ENCODE measurements around the gene TMOD4.

The TMOD4 gene

DNA sequence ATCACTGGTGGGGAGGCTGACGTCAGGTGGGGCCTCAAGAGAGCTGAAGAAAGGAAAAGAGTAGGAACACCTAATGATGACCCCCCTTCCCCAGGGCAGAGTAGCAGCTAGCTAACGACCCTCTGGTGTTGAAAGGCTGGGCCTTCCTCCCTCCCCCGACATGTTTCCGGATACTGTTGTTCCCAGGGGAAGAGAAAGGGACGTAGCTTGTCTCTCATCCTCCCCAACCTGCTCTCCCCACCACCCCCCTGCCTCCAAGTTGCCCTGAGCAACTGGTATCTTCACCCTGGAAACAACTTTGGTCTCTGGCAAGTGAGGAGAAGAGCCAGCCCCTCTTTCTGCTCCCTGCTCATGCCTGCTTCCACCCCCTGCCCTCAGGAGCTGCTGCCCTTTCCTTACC, 31.8 kb downstream of the TMOD4 start:
- TF ChIP-seq, protein P1, sequence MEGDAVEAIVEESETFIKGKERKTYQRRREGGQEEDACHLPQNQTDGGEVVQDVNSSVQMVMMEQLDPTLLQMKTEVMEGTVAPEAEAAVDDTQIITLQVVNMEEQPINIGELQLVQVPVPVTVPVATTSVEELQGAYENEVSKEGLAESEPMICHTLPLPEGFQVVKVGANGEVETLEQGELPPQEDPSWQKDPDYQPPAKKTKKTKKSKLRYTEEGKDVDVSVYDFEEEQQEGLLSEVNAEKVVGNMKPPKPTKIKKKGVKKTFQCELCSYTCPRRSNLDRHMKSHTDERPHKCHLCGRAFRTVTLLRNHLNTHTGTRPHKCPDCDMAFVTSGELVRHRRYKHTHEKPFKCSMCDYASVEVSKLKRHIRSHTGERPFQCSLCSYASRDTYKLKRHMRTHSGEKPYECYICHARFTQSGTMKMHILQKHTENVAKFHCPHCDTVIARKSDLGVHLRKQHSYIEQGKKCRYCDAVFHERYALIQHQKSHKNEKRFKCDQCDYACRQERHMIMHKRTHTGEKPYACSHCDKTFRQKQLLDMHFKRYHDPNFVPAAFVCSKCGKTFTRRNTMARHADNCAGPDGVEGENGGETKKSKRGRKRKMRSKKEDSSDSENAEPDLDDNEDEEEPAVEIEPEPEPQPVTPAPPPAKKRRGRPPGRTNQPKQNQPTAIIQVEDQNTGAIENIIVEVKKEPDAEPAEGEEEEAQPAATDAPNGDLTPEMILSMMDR (IDR thresholded peaks at IDR 0.05; ENCODE audit: low read depth, low read length, missing control alignments), result no peak
- H3K4me3 ChIP-seq (ENCODE audit: low read depth, low read length), result no peak overlapping the region
- no peak for DNase-seq (ENCODE audit: low read depth)
- in situ Hi-C loops (cut with HindIII; ENCODE audit: low sequenced_read_pairs), result loop anchor here (5.0 kb wide), 1 partner anchor 47 kb away; no protein-coding TSS in a partner anchor

DNA sequence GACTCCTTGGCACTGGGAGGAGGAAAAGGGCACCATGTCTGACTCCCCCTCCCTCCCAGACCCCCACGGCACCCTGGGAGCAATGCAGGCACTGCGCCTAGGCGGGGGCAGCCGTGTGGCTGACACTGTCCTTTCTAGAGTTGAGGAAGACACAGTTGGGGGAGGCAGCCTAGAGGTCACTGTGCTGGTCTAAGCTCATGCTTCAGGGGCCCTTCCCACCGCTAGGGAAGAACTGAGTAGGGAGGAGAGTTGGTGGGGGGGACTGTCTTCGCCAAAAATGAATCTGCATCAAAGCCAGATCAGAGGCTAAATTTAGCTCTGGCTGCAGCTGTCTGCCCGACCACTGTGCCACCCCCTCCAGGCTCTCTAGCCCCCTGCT, 32.7 kb downstream of the TMOD4 start:
- in situ Hi-C loops (cut with HindIII; ENCODE audit: low sequenced_read_pairs), result loop anchor here (5.0 kb wide), 1 partner anchor 46 kb away; no protein-coding TSS in a partner anchor

DNA sequence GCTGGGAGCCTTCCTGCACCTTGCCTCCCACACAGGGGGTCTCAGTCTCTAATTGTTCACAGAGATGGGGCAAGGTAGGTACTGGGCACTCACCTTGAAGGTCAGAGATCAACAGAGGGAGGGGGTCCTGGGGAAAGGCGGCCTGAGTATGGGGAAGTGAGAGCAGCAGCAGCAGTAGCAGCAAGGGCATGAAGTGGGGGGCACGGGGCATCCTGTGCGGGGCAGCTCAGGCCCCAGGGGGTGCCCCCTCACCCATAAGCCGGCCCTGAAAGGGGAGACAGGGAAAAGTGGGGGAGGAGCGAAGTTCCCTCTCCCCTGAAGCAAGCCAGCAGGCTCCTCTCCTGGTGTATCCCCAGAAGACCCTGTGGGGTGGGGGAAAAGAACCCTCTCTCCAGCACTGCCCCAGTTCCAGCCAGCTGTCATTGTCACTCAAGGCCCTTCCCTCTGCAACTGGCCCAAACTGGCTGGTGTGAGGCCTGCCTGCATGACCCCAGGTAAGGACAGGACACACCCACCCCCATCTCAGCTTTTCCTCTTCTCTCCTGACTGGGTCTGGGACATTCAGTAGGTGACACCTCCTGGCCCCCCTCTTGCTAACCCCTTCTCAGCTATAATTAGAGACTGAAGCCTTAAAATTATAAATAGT, 33.2 kb downstream of the TMOD4 start:
- TF ChIP-seq, protein P1 (IDR thresholded peaks at IDR 0.05; ENCODE audit: low read depth, low read length, missing control alignments), result no peak
- DNase-seq (ENCODE audit: low read depth), result no peak
- in situ Hi-C loops (cut with HindIII; ENCODE audit: low sequenced_read_pairs), result loop anchor here (5.0 kb wide), 1 partner anchor 45 kb away; no protein-coding TSS in a partner anchor
- H3K4me3 ChIP-seq (ENCODE audit: low read depth, low read length), result no peak overlapping the region

More for the DNA sequence above, 32.7 kb downstream of the TMOD4 start:
- TF ChIP-seq, protein P1 (IDR thresholded peaks at IDR 0.05; ENCODE audit: low read depth, low read length, missing control alignments), result no peak
- no peak overlapping the region for H3K4me3 ChIP-seq (ENCODE audit: low read depth, low read length)
- no peak for DNase-seq (ENCODE audit: low read depth)

DNA sequence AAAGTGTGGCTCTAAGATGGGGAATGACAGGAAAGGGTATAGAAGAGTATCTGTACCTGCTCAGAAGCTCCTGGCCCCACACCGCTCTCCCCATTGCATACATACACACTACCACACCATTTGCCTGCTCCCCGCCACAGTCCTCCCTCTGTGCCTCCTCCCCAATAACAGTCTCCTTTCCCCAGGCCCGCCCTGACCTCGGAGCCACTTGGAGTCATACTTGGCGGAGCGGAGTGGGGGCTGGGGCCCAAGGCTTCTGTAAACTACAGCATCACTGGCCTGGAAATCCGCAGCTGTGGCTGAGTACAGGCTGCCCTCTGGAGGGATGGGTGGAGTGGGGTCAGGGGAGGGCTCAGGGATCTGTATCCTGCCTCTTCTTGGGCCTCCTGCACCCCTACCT, 38.0 kb downstream of the TMOD4 start:
- H3K4me3 ChIP-seq (ENCODE audit: low read depth, low read length), result no peak overlapping the region
- no peak for DNase-seq (ENCODE audit: low read depth)
- in situ Hi-C loops (cut with HindIII; ENCODE audit: low sequenced_read_pairs), result no loop called here
- TF ChIP-seq, protein P1 (IDR thresholded peaks at IDR 0.05; ENCODE audit: low read depth, low read length, missing control alignments), result no peak

DNA sequence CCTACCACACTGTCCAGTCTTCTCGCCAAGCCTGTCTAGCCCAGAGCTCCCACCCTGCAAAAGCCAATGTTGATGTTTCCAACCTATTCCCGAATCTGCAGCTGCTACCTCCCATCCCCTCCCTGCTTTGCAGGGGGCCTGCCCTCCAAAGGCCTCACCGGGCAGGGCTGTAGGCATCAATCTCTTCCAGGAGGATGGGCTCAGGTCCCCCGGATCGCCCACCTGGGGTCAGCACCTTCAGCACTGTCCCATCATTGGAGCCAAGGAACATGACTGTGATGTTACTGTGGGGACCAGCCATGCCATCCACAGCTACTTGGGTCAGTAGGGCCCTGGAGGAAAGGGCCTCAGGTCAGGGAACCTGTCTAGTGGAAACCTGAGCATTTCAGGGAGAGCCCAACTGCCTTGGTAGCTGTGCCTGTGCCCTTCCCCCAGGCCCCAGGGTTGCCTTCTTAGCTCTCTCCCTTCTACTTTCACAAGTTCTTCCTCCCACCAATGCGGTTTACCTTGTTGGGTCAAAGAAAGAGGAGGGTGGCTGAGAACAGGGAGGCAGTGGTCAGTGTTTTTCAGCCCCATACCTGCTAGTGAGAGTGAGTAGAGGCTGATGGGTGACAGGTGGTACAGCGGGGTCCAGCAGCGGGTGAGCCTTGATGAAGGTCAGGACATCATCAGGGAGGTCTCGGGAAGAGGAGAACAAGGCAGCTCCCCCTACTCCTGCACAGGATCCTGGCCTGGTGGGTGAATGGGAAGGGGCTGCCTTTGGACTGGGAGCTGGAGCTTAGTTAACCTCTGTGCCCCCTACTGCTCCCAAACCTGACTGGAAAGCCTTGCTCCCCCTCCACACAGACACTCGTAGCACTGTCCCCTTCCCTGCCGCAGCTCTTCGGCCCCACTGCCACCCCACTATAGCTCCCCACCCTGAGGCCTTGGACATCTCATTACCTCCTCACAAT, 40.1 kb downstream of the TMOD4 start:
- in situ Hi-C loops (cut with HindIII; ENCODE audit: low sequenced_read_pairs), result no loop called here
- H3K4me3 ChIP-seq (ENCODE audit: low read depth, low read length), result no peak overlapping the region
- DNase-seq (ENCODE audit: low read depth), result no peak
- TF ChIP-seq, protein P1 (IDR thresholded peaks at IDR 0.05; ENCODE audit: low read depth, low read length, missing control alignments), result peak; percentile 4

DNA sequence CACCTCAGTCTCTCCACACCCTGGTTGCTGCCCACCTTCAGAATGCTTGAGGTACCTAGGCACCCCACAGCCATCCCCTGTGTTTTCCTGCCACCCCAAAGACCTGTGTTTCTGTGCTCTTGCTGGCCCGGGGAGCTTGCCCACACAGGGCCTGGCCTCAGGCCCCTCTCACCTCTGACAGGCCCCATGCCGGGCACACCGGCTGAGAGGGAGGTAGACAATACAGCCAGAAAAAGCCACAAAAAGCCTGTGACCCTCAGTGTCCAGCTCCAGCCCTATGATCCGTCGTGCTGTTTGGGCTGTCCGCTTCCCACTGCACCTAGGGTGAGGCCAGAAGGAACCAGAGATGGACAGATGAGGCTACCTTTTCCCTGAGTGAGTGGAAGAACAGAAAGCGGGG, 40.8 kb downstream of the TMOD4 start:
- in situ Hi-C loops (cut with HindIII; ENCODE audit: low sequenced_read_pairs), result no loop called here
- H3K4me3 ChIP-seq (ENCODE audit: low read depth, low read length), result no peak overlapping the region
- TF ChIP-seq, protein P1 (IDR thresholded peaks at IDR 0.05; ENCODE audit: low read depth, low read length, missing control alignments), result no peak
- DNase-seq (ENCODE audit: low read depth), result no peak

All from astrocyte of the cerebellum (primary cell).